Right lobe of liver (tissue), 4 donors: ENCODE measurements around the gene FCN3.

Source experiments
- CTCF ChIP-seq, 4 donors: fragments of 200-600 bp in 3 of 4; fragments of 450-650 bp in 1 of 4; IDR thresholded peaks; one replicate each; pipeline versions ENCODE4 v1.5.1 to v1.8.0; 2016 to 2022; ENCODE audit warnings: antibody characterized with exemption in 4 of 4, mild to moderate bottlenecking in 2 of 4
- POLR2A ChIP-seq: fragments of 450-650 bp; IDR thresholded peaks from one replicate; pipeline ENCODE4 v1.6.1; 2017; ENCODE audit warnings: antibody characterized with exemption, mild to moderate bottlenecking
- donor health status: DM: no; HTN: no; CAD: no.
- donor health status: DM: no; HTN: no; CAD: no.
- donor health status: DM: no; HTN: yes; CAD: no.

- no peak for TF ChIP-seq CTCF (IDR thresholded peaks at IDR 0.05)
- no peak for TF ChIP-seq POLR2A
These were observed 7.5 kb upstream of the FCN3 start for GRCh38 chr1:27381969-27382762.
